Activated CD8-positive, alpha-beta memory T cell treated with anti-CD3 and anti-CD28 coated beads for 1 hour (primary cell): ENCODE measurements around the gene PPHLN1.

Experiments used
- DNase-seq, 2 donors: peaks; one replicate each; pipeline ENCODE4 v3.0.0-alpha.2; 2020; ENCODE audit warnings: low read depth in 1 of 2; ENCODE audit errors: extremely low read depth in 1 of 2

The PPHLN1 gene

DNA sequence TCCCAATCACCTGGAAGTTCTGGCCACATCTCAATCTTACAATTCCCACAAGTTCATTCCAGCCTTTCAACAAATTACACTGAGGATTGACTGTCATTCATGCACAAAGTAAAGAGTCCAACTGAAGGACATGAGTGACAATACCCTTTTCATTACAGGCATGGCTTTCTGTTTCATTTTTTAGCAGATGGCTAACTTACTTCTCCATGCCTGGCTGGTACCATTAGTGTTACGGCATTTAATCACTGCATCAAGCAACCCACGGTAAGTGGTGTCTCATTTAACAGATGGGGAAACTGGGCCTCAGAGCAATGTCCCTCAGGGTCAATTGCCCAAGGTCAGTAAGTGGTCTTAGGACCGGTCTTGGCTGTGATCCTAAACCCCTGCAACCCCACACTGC lies 149.1 kb downstream of the PPHLN1 start:
- no peak for DNase-seq

DNA sequence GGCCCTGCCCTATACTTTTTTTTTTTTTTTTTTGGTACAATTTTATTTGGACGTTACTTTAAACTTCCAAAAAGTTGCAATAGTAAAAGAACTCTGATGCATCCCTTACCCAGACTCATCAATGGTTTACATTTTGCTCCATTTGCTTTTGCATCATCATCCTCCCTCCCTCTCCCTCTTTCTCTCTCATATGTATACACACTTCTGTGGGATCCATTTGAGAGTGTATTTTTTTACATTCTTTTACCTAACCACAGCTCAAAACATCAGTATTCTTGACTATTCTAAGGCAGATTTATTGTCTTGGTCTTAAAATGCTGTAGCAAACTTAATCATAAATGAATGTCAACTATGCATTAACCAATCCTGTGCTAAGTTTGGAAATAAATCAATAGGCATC lies 152.0 kb downstream of the PPHLN1 start:
- no peak for DNase-seq

- DNase-seq, result no peak
These were observed 155.4 kb downstream of the PPHLN1 start for GRCh38 chr12:42481368-42481767.

DNA sequence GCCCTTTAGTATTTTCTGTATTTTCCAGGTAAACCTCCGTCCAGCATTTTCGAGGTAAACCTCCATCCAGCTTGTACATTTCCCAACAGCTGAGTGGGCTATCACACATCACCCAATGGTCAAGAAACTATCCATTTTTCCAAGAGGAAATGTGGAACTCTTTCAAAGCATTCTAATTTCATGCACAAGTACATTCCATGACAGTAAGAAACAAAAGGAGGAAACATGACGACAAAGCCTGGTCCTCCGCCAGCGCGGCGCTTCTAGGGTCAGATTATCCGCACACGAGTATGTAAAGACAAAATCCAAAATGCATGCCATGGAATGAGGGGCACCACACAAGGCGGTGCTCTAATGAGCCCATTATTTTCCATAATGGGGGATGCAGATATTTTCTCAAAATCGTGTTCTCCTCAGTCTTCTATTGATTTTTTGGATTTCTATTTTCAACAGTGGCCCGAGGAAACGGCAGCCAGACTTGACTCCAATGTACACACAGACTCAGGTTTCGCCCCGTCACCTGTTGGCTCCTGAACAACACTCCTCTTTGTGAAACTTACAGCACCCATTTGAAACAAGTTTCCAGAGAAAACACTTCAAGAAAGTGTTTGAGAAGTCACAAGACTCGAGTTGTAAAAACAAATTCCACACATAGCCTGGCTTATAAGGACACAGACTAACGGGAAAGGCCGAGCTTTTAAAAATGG lies 156.2 kb downstream of the PPHLN1 start:
- DNase-seq, result no peak

DNA sequence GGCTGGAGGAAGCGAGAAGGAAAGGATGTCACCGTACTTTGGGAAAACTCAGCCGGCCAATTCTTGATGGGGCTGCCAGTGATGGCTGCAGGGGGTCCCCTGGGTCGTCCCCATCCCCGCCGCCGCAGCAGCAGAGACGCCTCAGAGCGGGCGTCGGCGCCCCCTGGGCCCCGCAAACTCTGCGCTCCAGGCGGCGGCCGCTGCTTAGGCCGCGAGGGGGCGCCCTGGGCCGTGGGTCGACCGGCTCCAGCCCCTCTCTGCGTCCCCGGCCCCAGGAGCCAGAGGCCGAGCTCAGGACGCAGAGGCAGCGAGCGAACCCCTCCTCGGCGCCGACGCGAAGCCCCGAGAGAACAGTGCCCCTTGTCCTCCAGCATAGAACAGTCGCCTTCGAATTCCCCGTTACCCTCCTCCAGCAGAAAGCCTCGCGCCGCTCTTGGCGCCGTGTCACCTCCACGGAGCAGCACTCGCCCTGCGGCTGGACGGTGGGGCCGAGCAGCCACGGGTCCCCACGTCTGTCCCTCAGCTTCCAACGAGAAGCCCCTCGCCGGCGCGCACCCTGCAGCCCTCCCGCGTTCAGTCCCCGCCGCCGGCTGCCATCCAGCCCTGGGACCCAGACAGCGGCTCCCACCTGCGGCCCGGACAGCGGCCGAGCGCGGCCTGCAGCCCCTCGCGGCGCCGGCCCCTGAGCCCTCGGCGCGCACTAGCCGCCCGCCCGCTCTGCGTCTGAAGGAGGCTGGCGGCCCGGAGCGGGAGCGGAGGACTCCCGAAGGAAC lies 157.0 kb downstream of the PPHLN1 start:
- DNase-seq, result peak in 1 of 2 donors; percentile 17

- peak in 1 of 2 donors; percentile 4 for DNase-seq
These were observed 157.5 kb downstream of the PPHLN1 start for GRCh38 chr12:42483521-42483790.

GRCh38 chr12:42484996-42485395 lies 159.0 kb downstream of the PPHLN1 start:
- DNase-seq, result no peak

- DNase-seq, result no peak
These were observed 159.9 kb downstream of the PPHLN1 start for GRCh38 chr12:42485823-42486222.

DNA sequence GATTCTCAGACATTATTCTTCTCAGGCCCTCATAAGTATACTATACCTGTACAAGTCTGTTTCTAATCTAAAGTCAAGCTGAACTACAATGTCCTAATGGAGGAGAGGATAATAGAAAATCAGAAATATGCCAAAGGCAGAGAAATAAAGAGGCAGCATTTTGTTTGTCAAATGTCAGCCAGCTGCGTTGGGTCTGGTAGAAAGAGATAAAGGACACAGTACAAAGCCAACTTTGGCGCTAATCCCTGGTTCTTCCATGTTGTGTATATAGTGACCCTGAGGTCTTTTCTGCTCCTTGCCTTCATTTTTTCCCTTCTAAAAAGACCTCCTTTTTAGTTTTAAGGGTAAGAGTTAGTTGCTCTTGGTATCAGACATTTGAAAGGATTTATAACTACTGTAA lies 160.4 kb downstream of the PPHLN1 start:
- DNase-seq, result no peak

GRCh38 chr12:42490261-42490842 lies 164.4 kb downstream of the PPHLN1 start:
- no peak for DNase-seq
